Mesodermal cell (in vitro differentiated cells): ENCODE data around the gene SUFU.

ENCODE experiments used
- H3K27ac ChIP-seq: 2 replicates; pipeline ENCODE4 v1.7.0; 2013; ENCODE audit warnings: mild to moderate bottlenecking, low read depth, low read length, moderate library complexity; ENCODE audit not compliant: severe bottlenecking
- H3K36me3 ChIP-seq: 2 replicates; pipeline ENCODE4 v1.7.1; 2013; ENCODE audit warnings: mild to moderate bottlenecking, low read length, moderate library complexity; ENCODE audit not compliant: control insufficient read depth, insufficient read depth
- H3K4me1 ChIP-seq: one replicate; pipeline ENCODE4 v1.7.1; 2013; ENCODE audit warnings: mild to moderate bottlenecking, low read length; ENCODE audit not compliant: insufficient read depth, control insufficient read depth, poor library complexity, severe bottlenecking
- H3K4me3 ChIP-seq: 2 replicates; pipeline ENCODE4 v1.7.0; 2013; ENCODE audit warnings: low read length, control low read depth, mild to moderate bottlenecking; ENCODE audit not compliant: insufficient read depth, poor library complexity, severe bottlenecking; ENCODE audit errors: extremely low read depth
- H3K9me3 ChIP-seq: 2 replicates; pipeline ENCODE4 v1.7.1; 2013; ENCODE audit warnings: mild to moderate bottlenecking, low read length, moderate library complexity; ENCODE audit not compliant: control insufficient read depth
- WGBS, 2 experiments: methylation state at CpG; one replicate each; pipeline ENCODE4 v1.1.5; 2013; ENCODE audit warnings: missing lambda C conversion rate in 2 of 2; ENCODE audit not compliant: insufficient coverage in 2 of 2; 5-methylcytosine and 5-hydroxymethylcytosine counted together

SUFU gene

DNA sequence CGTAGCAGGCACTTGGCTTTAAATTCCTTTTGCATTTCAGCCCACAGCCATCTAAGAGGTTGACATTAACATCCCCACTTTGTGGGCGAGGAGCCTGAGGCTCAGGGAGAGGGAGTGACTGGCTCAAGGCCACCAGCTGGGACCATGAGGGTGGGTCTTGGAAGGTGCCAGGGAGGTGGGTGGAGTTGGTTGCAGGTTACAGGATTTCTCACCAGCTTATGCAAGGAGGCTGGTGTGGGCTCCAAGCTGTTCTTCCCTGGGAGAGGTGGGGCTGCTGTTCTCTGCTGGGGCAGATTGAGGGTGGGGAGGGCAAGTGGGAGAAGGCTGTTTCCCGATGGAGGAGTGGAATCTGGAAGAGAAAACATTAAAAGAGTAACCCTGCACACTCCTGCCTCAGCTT, 38.3 kb upstream of the SUFU start:
- Histone ChIP-seq H3K4me3 (no peak overlapping the region), H3K4me1 (peaks cover 3% of the 10 kb centered on the region), H3K9me3 (no peaks in the 10 kb centered on the region), H3K36me3 (no peaks in the 10 kb centered on the region), H3K27ac (no peak overlapping the region)
- WGBS, 2 experiments = 60% methylated on average over 1 of the region's 3 CpGs; no CpG with 5 or more reads in 1 of the 2 experiments

GRCh38 chr10:102467318-102467717, 36.5 kb upstream of the SUFU start:
- 60 to 74% methylated on average over 3 to 5 of the region's 6 CpGs for WGBS, 2 experiments
- H3K27ac ChIP-seq = no peak overlapping the region
- H3K36me3 ChIP-seq = no peaks in the 10 kb centered on the region
- H3K4me3 ChIP-seq = no peak overlapping the region
- H3K9me3 ChIP-seq = no peaks in the 10 kb centered on the region
- H3K4me1 ChIP-seq = peaks cover 3% of the 10 kb centered on the region

DNA sequence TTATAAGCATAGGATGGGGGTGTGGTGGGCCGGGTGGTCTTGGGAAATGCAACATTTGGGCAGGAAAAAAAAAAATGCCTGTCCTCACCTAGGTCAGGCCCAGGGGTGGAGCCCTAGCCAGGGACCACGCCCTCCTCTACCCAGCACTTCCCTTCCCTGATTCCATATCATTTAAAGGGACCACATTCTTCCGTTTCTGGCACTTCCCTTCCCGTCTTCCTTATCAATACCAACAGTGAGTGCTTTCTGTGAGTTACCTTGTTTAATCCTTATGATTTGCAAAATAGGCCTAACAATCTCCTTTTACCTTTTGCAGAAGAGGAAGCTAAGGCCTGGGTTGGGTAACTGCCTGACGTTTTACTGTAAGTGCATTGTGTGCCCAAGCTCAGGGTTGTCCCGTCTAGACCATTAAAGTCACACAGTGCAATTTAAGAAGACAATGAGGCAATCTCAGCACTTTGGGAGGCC, 35.8 kb upstream of the SUFU start:
- H3K9me3 ChIP-seq = no peaks in the 10 kb centered on the region
- H3K27ac ChIP-seq = no peak overlapping the region
- H3K4me1 ChIP-seq = no peaks in the 10 kb centered on the region
- no peak overlapping the region for H3K4me3 ChIP-seq
- H3K36me3 ChIP-seq = no peaks in the 10 kb centered on the region
- 80% methylated on average over 3 to 6 of the region's 6 CpGs for WGBS, 2 experiments

DNA sequence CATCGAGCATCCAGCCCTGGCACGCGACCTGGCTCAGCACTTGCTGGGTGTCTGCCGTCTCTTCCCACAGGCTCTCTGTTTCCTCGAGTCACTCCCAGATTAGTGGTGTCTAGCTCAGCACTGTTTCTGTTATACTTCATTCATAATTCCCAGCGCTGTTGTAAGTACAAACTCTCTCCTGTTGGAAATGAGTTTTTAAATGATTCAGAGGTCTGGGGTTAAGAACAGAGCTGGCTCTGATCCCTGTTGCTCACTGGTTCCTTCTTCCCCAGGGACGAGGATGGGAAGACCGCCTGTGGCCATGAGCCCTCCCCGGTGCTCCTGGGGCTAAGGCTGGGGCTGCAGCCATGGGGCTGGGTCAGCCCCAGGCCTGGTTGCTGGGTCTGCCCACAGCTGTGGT, 35.1 kb upstream of the SUFU start:
- Histone ChIP-seq H3K9me3 (no peaks in the 10 kb centered on the region), H3K4me1 (no peaks in the 10 kb centered on the region), H3K4me3 (no peak overlapping the region), H3K36me3 (no peaks in the 10 kb centered on the region), H3K27ac (no peak overlapping the region)
- WGBS, 2 experiments = 93 to 97% methylated on average over 5 to 8 of the region's 9 CpGs

DNA sequence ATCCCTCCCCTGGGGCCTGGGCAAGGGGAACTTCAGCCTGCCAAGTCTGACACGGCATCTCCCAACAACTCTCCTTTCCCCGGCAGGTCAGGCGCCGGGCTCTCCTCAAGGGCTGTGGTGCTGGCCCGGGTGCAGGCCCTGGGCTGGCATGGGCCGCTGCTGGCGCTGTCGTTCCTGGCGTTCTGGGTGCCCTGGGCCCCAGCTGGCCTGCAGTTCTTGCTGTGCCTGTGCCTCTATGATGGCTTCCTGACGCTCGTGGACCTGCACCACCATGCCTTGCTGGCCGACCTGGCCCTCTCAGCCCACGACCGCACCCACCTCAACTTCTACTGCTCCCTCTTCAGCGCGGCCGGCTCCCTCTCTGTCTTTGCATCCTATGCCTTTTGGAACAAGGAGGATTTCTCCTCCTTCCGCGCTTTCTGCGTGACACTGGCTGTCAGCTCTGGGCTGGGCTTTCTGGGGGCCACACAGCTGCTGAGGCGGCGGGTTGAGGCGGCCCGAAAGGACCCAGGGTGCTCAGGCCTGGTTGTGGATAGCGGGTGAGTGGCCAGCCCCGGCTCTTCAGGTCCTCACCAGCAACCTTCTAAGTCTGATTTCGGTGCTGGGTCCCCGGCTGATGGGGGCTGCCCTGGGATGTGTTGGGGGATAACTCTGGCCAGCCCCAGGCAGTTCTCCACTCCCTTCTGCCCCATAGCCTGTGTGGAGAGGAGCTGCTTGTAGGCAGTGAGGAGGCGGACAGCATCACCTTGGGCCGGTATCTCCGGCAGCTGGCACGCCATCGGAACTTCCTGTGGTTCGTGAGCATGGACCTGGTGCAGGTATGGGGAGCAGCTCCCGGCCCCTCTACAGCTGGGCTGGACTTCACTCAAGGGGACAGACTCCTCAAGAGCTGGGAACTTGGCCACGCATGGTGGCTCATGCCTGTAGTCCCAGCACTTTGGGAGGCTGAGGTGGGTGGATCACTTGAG, 32.9 kb upstream of the SUFU start:
- H3K4me3 ChIP-seq = no peak overlapping the region
- no peaks in the 10 kb centered on the region for H3K9me3 ChIP-seq
- H3K27ac ChIP-seq = no peak overlapping the region
- WGBS, 2 experiments = 91 to 95% methylated on average over 17 to 32 of the region's 36 CpGs
- H3K4me1 ChIP-seq = no peaks in the 10 kb centered on the region
- H3K36me3 ChIP-seq = no peaks in the 10 kb centered on the region

- no peaks in the 10 kb centered on the region for H3K4me1 ChIP-seq
- 94 to 95% methylated on average over 25 of the region's 27 CpGs for WGBS, 2 experiments
- H3K27ac ChIP-seq = no peak overlapping the region
- no peaks in the 10 kb centered on the region for H3K9me3 ChIP-seq
- peaks cover 4% of the 10 kb centered on the region for H3K36me3 ChIP-seq
- H3K4me3 ChIP-seq = no peak overlapping the region
Measured at GRCh38 chr10:102473445-102474331, 30.1 kb upstream of the SUFU start.

DNA sequence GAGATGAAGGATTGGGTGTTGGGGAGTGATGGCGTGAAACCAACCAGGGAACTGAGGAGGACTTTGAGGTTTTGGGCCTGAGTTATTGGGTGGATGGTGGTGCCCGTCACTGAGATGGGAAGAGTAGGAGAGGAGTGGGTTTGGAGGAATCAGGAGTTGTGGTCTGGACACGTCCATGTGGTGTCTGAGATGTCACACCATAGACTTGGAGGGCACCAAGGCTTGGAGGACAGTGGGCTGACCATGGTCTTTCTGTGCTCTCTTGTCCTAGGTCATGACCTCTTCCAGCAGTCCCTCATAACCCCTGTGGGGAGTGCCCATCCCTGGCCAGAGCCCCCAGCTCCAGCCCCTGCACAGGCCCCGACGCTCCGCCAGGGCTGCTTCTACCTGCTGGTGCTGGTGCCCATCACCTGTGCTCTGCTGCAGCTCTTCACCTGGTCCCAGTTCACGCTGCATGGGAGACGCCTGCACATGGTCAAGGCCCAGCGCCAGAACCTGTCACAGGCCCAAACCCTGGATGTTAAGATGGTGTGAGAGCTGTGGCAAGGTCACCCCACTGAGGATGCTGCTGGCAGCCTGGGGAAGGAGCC, 28.2 kb upstream of the SUFU start:
- Histone ChIP-seq H3K36me3 (peaks cover 18% of the 10 kb centered on the region), H3K4me1 (no peaks in the 10 kb centered on the region), H3K4me3 (no peak overlapping the region), H3K27ac (no peak overlapping the region), H3K9me3 (no peaks in the 10 kb centered on the region)
- WGBS, 2 experiments = 95 to 100% methylated on average over 3 to 9 of the region's 9 CpGs

DNA sequence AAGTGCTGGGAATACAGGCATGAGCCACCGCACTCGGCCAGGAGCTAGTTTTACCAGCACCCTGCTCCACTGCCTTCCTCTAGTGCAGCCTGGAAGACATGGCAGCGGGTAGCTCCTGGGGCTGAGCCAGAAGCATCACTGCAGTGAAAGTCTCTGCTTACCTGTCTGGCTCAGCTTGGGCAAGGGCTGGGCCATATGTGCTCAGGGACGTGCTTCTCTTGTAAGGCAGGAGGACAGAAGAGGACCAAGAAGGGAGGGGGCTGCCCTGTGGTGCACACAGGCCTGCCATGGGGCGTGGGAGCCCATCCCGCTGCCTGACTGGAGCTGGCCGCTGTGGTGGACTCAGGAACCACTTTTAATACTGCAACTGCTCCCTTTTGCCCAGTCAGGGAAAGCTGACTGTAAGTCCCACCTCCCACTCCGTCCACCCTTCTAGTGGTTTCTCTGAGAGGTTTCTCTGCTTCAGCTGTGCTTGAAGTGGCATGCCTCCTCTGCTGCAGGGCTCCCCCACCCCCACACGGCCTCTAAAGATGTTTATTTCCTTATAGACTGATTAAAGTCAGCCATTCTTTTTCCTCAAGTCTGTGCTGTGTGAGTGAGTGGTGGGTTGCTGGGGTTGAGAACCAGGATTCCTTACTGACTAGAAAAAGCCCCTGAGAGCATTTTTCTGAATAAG, 27.2 kb upstream of the SUFU start:
- WGBS, 2 experiments = 92 to 96% methylated on average over 7 to 8 of the region's 9 CpGs
- H3K36me3 ChIP-seq = peaks cover 28% of the 10 kb centered on the region

DNA sequence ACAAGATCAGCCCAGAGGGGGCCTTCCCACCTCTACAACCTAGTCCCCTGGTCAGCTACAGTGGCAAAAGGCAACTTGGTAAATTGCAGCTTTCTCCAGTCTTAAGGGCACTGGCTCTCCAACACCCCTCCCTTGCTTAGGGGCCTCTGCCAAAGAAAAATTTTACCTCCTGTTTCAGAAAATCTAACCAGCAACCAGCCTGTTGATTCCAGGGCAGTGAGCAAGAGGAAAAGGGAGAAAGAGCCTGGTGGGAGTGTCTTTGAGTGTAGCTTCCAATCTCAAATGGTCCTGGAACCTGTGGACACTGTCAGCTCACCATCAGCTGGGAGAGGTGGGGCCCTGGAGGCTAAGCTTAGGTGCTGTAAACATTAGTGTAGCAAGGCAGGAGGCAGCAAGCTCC, 24.1 kb upstream of the SUFU start:
- H3K27ac ChIP-seq = no peak overlapping the region
- H3K4me1 ChIP-seq = peaks cover 3% of the 10 kb centered on the region
- H3K36me3 ChIP-seq = peaks cover 59% of the 10 kb centered on the region
- H3K4me3 ChIP-seq = no peak overlapping the region
- H3K9me3 ChIP-seq = no peaks in the 10 kb centered on the region

More for the DNA sequence above, 27.2 kb upstream of the SUFU start:
- no peak overlapping the region for H3K4me3 ChIP-seq
- no peak overlapping the region for H3K27ac ChIP-seq
- peaks cover 3% of the 10 kb centered on the region for H3K4me1 ChIP-seq
- H3K9me3 ChIP-seq = no peaks in the 10 kb centered on the region

DNA sequence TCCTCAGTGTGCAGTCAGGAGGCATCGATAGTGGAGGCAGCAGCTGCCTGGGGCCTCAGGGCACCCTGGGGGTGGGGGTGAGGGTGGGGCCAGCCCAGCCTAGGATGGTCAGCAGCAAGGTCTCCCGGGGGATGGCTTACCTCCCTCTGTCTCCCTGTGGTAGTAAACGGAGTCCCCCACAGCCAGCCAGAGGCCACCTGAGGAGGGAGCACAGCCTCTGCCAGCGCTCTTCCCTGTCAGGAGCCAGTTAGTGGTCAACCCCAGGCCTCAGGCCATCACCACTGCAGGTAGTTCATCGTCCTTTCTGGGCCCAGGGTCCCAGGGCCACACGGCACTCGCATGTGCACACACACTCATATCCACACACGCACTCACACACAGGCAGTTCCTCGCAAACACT, 23.4 kb upstream of the SUFU start:
- Histone ChIP-seq H3K4me1 (peaks cover 3% of the 10 kb centered on the region), H3K36me3 (peaks cover 66% of the 10 kb centered on the region), H3K27ac (no peak overlapping the region), H3K9me3 (no peaks in the 10 kb centered on the region), H3K4me3 (no peak overlapping the region)
- 97% methylated on average over 4 to 6 of the region's 9 CpGs for WGBS, 2 experiments
